Kidney epithelial cell (primary cell): Measurements from ENCODE around the gene GRM7. TPM values are rescaled to one million over a fixed set of nuclear protein-coding genes. Genes with fewer than 3 reads are reported as not detected.

Experiments
- DNase-seq: peaks from one replicate; pipeline ENCODE4 v3.0.0-alpha.2; 2010; ENCODE audit warnings: low read depth
- H3K27me3 ChIP-seq: 2 replicates; pipeline ENCODE4 v1.6.0; 2011; ENCODE audit warnings: low read length; ENCODE audit not compliant: control insufficient read depth, insufficient read depth
- H3K36me3 ChIP-seq: 2 replicates; pipeline ENCODE4 v1.5.1; 2011; ENCODE audit warnings: low read length; ENCODE audit not compliant: control insufficient read depth, insufficient read depth
- H3K4me3 ChIP-seq: 2 replicates; pipeline ENCODE4 v1.5.1; 2011; ENCODE audit warnings: low read depth, mild to moderate bottlenecking, control low read depth, low read length
- total RNA-seq: library from RNA; depleted of rRNA; stranded (reverse); fragments of >200 nt; gene quantifications from 2 replicates; pipeline ENCODE4 v1.2.3, GENCODE V29; 2015
- TF ChIP-seq, protein P1 (sequence below): IDR thresholded peaks from 2 replicates; pipeline ENCODE4 v1.5.1; 2011; ENCODE audit warnings: mild to moderate bottlenecking, moderate library complexity, low read length, control low read depth, inconsistent platforms; ENCODE audit not compliant: insufficient read depth, poor library complexity, severe bottlenecking

Gene GRM7
- total RNA-seq, 1 donor from 2014 or later, result 0.17 TPM

DNA sequence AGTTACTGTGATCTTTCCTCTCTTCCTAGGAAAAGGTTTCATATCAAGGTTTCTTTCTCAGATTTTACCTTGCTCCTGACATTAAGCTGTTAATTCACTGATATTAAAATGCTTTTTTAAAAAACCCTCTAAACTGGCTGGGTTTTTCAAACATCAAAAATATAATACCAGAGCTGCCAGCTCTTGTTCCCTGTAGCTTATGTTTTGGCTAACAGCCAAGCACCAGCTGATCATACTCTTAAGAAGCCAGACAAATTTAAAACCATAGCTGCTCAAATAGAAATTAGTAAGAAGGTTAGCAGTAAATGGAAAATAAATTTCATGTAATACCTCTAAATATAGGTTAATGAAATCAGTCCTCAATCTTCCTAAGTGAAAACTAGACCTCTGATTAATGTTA lies 657.5 kb downstream of the GRM7 start:
- DNase-seq, result no peak
- TF ChIP-seq, protein P1, sequence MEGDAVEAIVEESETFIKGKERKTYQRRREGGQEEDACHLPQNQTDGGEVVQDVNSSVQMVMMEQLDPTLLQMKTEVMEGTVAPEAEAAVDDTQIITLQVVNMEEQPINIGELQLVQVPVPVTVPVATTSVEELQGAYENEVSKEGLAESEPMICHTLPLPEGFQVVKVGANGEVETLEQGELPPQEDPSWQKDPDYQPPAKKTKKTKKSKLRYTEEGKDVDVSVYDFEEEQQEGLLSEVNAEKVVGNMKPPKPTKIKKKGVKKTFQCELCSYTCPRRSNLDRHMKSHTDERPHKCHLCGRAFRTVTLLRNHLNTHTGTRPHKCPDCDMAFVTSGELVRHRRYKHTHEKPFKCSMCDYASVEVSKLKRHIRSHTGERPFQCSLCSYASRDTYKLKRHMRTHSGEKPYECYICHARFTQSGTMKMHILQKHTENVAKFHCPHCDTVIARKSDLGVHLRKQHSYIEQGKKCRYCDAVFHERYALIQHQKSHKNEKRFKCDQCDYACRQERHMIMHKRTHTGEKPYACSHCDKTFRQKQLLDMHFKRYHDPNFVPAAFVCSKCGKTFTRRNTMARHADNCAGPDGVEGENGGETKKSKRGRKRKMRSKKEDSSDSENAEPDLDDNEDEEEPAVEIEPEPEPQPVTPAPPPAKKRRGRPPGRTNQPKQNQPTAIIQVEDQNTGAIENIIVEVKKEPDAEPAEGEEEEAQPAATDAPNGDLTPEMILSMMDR, result no peak
- H3K27me3 ChIP-seq, result no peaks in the 10 kb centered on the region
- no peaks in the 10 kb centered on the region for H3K36me3 ChIP-seq
- H3K4me3 ChIP-seq, result no peak overlapping the region

- TF ChIP-seq, protein P1, result no peak
- H3K36me3 ChIP-seq, result no peaks in the 10 kb centered on the region
These were observed 659.1 kb downstream of the GRM7 start for GRCh38 chr3:7520059-7520458.

DNA sequence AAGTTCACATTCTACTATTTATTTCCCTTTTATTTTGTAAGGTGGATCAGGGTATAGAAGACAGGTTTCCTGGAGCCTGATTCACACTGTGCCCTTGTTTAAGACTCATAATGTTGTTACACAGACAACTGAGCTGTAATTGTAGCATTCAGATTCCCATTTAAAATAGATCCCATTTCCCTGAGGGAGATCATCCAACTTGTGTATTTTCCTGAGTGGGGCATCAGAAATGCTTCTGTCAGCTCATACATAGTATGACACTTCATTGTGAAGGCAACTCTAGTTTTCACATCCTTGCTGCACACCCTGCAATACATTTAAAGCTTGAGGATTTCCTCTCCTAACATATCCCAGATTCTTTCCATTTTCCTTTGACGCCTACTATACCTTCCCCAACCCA lies 659.7 kb downstream of the GRM7 start:
- no peak overlapping the region for H3K4me3 ChIP-seq
- no peak for DNase-seq
- no peaks in the 10 kb centered on the region for H3K27me3 ChIP-seq
- TF ChIP-seq, protein P1, result no peak
- H3K36me3 ChIP-seq, result no peaks in the 10 kb centered on the region

More at GRCh38 chr3:7520059-7520458, 659.1 kb downstream of the GRM7 start:
- DNase-seq, result no peak
- H3K27me3 ChIP-seq, result no peaks in the 10 kb centered on the region
- H3K4me3 ChIP-seq, result no peak overlapping the region

DNA sequence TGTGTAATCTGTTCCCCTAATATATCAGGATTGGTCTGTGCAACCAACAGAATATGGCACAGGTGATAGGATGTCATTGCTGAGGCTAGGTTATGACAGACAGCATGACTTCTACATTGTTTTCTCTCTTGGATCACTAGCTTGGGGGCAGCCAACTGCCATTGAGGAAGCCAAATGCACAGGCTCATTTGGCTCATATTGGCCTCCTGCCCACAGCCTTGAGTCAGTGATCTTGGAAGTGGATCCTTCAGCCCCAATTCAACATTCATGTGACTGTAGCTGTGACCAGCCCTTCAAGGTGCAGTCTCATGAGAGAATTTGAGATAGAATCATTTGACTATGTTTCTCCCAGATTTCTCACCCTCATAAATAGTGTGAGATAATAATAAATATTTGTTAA lies 675.6 kb downstream of the GRM7 start:
- TF ChIP-seq, protein P1, result no peak
- no peak for DNase-seq
- no peaks in the 10 kb centered on the region for H3K27me3 ChIP-seq
- no peak overlapping the region for H3K4me3 ChIP-seq
- no peaks in the 10 kb centered on the region for H3K36me3 ChIP-seq

GRCh38 chr3:7536921-7537320 lies 676.0 kb downstream of the GRM7 start:
- TF ChIP-seq, protein P1, result no peak
- Histone ChIP-seq H3K4me3 (no peak overlapping the region), H3K36me3 (no peaks in the 10 kb centered on the region), H3K27me3 (no peaks in the 10 kb centered on the region)
- no peak for DNase-seq

DNA sequence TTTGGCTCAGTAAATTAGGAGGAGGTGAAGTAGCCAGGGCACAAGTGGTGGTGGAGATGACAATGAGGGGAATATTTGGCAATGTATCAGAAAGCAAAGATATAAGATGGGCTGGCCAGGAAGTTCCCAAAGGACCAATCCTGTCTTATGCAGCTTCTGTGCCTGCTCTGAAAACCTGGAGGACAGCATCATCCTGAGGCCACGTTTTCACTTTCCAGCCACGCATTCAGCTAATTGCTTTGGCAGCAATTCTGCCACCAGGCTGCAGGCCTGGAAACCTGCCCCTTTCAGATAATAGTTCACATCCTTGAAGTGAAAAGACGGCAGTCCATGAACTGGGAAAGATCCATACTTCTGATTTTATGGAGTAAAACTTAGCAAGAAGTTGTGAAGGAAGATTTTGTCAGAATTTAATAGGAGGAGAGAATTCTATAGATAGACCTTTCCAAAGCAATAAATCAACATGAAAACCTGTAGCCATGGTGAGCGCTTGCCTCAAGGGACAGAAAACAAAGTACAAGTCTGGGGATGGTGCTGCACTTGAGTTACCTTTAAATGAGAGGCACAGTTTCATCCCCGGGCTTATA lies 682.5 kb downstream of the GRM7 start:
- H3K36me3 ChIP-seq, result no peaks in the 10 kb centered on the region
- H3K27me3 ChIP-seq, result no peaks in the 10 kb centered on the region
- H3K4me3 ChIP-seq, result no peak overlapping the region
- DNase-seq, result no peak
- TF ChIP-seq, protein P1, result no peak
